Right cardiac atrium (tissue), 5 donors: ENCODE results near the gene DPP7. TPM values are rescaled to one million over a fixed set of nuclear protein-coding genes. Genes with fewer than 3 reads are reported as not detected.
"Not testable (repeated sequence)": the region's sequence is repeated elsewhere in the genome, so short reads cannot be mapped to it uniquely, and the experiment has no call there.

Source experiments
- ATAC-seq, 2 donors: fragments of 200-7000 bp; cut with Tn5 transposase; one replicate each; pipeline versions ENCODE4 v1.8.0 to v1.9.1; 2020; ENCODE audit warnings: moderate library complexity in 2 of 2, mild to moderate bottlenecking in 1 of 2
- DNase-seq, 3 donors: peaks; one replicate each; pipeline ENCODE4 v3.0.0-alpha.2; 2020
- H3K27ac ChIP-seq: one replicate; pipeline ENCODE4 v1.5.1; 2013; ENCODE audit warnings: mild to moderate bottlenecking, low read length, control low read depth, moderate library complexity
- H3K27me3 ChIP-seq: one replicate; pipeline ENCODE4 v1.6.1; 2013; ENCODE audit not compliant: control insufficient read depth, insufficient read depth
- H3K4me1 ChIP-seq: one replicate; pipeline ENCODE4 v1.6.1; 2013; ENCODE audit warnings: low read length; ENCODE audit not compliant: control insufficient read depth, insufficient read depth
- H3K4me3 ChIP-seq: one replicate; pipeline ENCODE4 v1.5.1; 2013; ENCODE audit warnings: low read length, control low read depth
- H3K9me3 ChIP-seq: one replicate; pipeline ENCODE4 v1.6.1; 2013; ENCODE audit warnings: low read length; ENCODE audit not compliant: control insufficient read depth
- WGBS: extraction: QIAGEN DNeasy Blood & Tissue Kit; methylation state at CpG from one replicate; pipeline ENCODE4 v1.1.7; 2013; 5-methylcytosine and 5-hydroxymethylcytosine counted together
- intact Hi-C, 4 donors: fragments of 100-400 bp; cut with DNase I; formaldehyde crosslinking; loops; one replicate each; pipeline versions ENCODE4 v1.11.0 to v1.14.0; 2022 to 2023
- polyA plus RNA-seq: library from polyadenylated mRNA; stranded (reverse); fragments of 200-250 nt; gene quantifications from one replicate; pipeline ENCODE4 v1.2.3, GENCODE V29; 2013
- total RNA-seq, 4 donors: library from RNA; stranded (reverse); fragmentation: NEBNext Ultra II Directional; extraction: Animal tissue kit (Norgen Biotek cat#: 25700); gene quantifications; one replicate each; pipeline ENCODE4 v1.2.1, GENCODE V29; 2021
- donor health status: healthy with polysubstance abuse.
- donor health status: DM: no; HTN: yes; CAD: no.
- donor health status: DM: no; HTN: no; CAD: no.
- donor health status: DM: no; HTN: yes; CAD: no; lungs with severe emphysema.
- donor health status: DM: yes; HTN: yes; CAD: no.

The DPP7 gene
- total and polyA plus RNA-seq, 5 donors: 211 to 288 (median 241) TPM

DNA sequence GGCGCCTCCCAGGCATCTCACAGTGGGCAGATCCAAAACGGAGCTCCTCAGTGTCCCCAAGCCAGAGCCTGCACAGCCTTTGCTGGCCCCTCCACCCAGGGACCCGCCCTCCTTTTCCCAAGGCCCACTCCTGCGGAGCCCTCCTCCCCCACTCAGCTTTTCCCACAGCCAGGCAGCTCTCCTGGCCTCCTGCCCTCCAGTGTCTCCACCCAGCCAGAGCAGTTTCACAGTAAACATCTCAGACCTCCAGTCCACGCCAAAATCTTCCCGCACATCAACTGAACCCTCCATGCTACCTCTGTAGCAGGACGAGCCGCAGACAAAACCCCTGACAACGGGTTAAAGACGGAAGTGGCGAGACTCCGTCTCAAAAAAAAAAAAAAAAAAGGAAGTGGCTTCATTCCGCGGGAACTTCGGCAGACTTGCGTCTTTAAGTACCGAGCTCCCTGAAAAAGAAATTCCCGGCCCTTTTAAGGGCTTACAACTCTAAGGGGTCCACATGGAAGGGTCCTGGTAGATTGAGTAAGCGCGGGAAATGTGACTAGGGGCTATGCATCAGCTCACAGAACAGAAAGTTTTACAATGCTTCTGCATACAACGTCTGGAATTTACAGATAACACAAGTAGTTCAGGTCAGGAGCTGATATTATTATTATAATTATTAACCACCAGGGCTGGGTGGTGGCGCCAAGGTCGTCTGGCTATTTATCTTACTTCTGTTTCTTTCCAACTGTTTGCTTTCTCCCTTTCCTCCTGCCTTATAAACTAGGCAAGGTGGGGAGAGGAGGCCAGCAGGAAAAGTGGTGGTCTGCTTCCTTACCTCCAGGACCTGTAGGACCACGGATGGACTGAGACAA is 13.0 kb upstream of the DPP7 start:
- DNase-seq (peak in 2 of 3 donors; percentile 66 to 78), ATAC-seq (peak; percentile 8 to 24)

DNA sequence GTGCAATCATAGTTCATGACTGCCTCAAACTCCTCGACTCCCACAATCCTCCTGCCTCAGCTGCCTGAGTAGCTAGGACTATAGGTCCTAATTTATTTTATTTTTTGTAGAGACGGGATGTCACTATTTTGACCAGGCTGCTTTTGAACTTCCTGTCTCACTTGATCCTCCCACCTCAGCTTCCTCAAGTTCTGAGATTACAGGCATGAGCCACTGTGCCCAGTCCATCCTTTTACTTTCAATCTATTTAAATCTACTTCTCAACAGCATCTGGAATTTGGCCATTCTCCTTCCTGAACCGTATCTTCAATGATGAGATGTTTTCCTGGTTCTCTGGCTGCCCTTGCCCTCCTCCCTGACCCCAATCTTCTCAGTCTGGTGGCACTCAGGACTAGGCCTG is 12.3 kb upstream of the DPP7 start:
- no peak overlapping the region for H3K4me3 ChIP-seq
- no peaks in the 10 kb centered on the region for H3K9me3 ChIP-seq
- peak overlapping the region; percentile 44 for H3K27ac ChIP-seq
- intact Hi-C loops: no loop called here
- H3K27me3 ChIP-seq: no peaks in the 10 kb centered on the region
- ATAC-seq: no peak
- H3K4me1 ChIP-seq: peaks cover 4% of the 10 kb centered on the region
- WGBS: 35% methylated on average over 3 of the region's 3 CpGs
- DNase-seq: peak in 1 of 3 donors; percentile 11

More for the DNA sequence above, 13.0 kb upstream of the DPP7 start:
- H3K4me3 ChIP-seq: peak overlapping the region; percentile 4
- H3K9me3 ChIP-seq: no peaks in the 10 kb centered on the region
- no peaks in the 10 kb centered on the region for H3K27me3 ChIP-seq
- intact Hi-C loops: no loop called here
- WGBS: 34% methylated on average over 24 of the region's 24 CpGs
- peaks cover 4% of the 10 kb centered on the region for H3K4me1 ChIP-seq
- peak overlapping the region; percentile 44 for H3K27ac ChIP-seq

DNA sequence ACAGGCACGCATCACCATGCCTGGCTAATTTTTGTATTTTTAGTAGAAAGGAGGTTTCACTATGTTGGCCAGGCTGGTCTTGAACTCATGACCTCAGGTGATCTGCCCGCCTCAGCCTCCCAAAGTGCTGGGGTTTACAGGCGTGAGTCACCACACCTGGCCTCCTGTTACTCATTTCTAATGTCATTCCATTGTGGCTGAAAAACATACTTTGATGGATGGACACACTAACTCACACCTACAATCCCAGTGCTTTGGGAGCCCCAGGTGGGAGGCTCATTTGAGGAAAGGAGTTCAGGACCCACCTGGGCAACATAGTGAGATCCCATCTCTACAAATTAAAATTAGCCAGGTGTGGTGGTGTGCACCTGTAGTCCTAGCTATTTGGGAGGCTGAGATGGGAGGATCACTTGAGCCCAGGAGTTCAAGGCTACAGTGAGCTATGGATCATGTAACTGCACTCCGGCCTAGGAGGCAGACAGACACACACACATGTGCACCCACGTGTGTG is 9.5 kb upstream of the DPP7 start:
- not testable (repeated sequence) for H3K9me3 ChIP-seq, H3K4me3 ChIP-seq, H3K27ac ChIP-seq, H3K27me3 ChIP-seq, ATAC-seq, H3K4me1 ChIP-seq
- peak in 1 of 3 donors; percentile 9 for DNase-seq
- intact Hi-C loops: loop anchor here (2.0 to 5.0 kb wide), 2 partner anchors 103 to 109 kb away; partner anchors contain the start of genes CYSRT1 (in 3 of the 4) and RNF224 (in 3 of the 4)
- WGBS: 93% methylated on average over 5 of the region's 5 CpGs

GRCh38 chr9:137123468-137123837 is 8.9 kb upstream of the DPP7 start:
- H3K27ac ChIP-seq: no peak overlapping the region
- intact Hi-C loops: loop anchor here (2.0 to 5.0 kb wide), 2 partner anchors 104 to 109 kb away; partner anchors contain the start of genes CYSRT1 (in 3 of the 4) and RNF224 (in 3 of the 4)
- no peak for ATAC-seq
- WGBS: 76% methylated on average over 5 of the region's 5 CpGs
- peak in 1 of 3 donors; percentile 2 for DNase-seq
- H3K9me3 ChIP-seq: no peaks in the 10 kb centered on the region
- H3K27me3 ChIP-seq: no peaks in the 10 kb centered on the region
- peaks cover 4% of the 10 kb centered on the region for H3K4me1 ChIP-seq
- no peak overlapping the region for H3K4me3 ChIP-seq

GRCh38 chr9:137122796-137123467 is 8.4 kb upstream of the DPP7 start:
- H3K4me1 ChIP-seq, H3K27me3 ChIP-seq, H3K4me3 ChIP-seq, H3K27ac ChIP-seq, ATAC-seq, H3K9me3 ChIP-seq: not testable (repeated sequence)
- peak in 1 of 3 donors; percentile 16 for DNase-seq
- intact Hi-C loops: loop anchor here (2.0 to 5.0 kb wide), 2 partner anchors 104 to 110 kb away; partner anchors contain the start of genes CYSRT1 (in 3 of the 4) and RNF224 (in 3 of the 4)
- 86% methylated on average over 16 of the region's 16 CpGs for WGBS

DNA sequence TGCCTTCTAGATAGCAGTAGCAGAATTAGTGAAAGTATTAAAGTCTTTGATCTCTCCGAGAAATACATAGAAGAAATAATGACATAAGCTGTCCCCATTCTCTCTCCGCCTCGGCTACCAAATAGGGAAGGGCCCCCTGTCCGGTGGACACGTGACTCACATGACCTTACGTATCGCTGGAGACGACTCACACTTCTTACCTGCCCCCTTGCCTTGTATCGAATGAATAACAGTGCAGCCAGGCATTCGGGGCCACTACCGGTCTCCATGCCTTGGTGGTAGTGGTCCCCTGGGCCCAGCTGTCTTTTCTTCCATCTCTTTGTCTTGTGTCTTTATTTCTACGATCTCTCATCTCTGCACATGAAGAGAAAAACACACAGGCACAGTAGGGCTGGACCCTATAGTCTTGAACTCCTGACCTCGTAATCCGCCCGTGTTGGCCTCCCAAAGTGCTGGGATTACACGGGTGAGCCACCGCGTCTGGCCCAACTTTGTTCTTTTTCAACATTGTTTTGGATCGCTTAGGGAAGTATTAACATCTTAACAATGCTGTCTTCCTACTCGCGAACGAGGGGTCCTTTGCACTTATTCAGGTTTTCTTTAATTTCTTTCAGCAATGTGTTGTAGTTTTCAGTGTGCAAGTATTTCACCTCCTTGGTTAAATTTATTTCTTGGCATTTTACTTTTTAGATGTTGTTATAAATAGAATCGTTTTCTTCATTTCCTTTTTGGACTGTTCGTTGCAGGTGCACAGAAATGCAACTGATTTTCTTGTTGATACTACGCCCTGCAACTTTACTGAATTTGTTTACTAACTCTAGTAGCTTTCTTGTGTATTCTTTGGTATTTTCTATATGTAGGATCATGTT is 7.6 kb upstream of the DPP7 start:
- not testable (repeated sequence) for ATAC-seq, H3K27me3 ChIP-seq, H3K4me3 ChIP-seq, H3K27ac ChIP-seq, H3K9me3 ChIP-seq, H3K4me1 ChIP-seq
- 74% methylated on average over 22 of the region's 25 CpGs for WGBS
- intact Hi-C loops: loop anchor here (2.0 to 5.0 kb wide), 2 partner anchors 105 to 111 kb away; partner anchors contain the start of genes CYSRT1 (in 3 of the 4) and RNF224 (in 3 of the 4)
- DNase-seq: peak in 2 of 3 donors; percentile 4 to 13

- H3K27ac ChIP-seq, intact Hi-C loops: not testable (repeated sequence)
- WGBS: 84% methylated on average over 12 of the region's 12 CpGs
Observed at GRCh38 chr9:137118092-137118603, 3.6 kb upstream of the DPP7 start.

DNA sequence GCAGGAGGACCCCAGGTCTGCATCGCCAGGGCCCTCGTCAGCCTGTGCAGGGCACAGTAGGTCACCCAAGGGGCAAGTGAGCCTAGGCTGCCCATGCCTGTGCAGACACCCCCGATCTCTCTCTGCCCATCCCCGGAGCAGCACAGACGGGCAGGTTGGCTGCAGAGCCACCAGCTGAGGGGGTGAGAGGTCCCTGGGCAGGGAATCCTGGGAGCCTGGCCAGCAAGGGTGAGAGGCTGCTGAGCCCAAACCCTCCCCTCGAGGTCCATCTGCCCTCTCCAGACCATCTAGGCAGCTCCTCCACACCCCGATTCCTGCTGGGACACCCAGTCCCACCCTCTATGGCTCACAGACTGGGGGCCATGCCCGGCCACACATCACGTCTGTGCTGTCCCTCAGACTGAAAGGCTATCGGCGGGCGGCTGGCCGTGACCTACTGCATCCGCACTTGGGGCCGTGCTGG is 2.8 kb upstream of the DPP7 start:
- intact Hi-C loops: no loop called here
- DNase-seq: peak in 2 of 3 donors; percentile 52 to 68

More at GRCh38 chr9:137118092-137118603, 3.6 kb upstream of the DPP7 start:
- H3K27me3 ChIP-seq, H3K9me3 ChIP-seq, ATAC-seq, H3K4me3 ChIP-seq, H3K4me1 ChIP-seq: not testable (repeated sequence)
- DNase-seq: peak in 2 of 3 donors; percentile 11 to 15

DNA sequence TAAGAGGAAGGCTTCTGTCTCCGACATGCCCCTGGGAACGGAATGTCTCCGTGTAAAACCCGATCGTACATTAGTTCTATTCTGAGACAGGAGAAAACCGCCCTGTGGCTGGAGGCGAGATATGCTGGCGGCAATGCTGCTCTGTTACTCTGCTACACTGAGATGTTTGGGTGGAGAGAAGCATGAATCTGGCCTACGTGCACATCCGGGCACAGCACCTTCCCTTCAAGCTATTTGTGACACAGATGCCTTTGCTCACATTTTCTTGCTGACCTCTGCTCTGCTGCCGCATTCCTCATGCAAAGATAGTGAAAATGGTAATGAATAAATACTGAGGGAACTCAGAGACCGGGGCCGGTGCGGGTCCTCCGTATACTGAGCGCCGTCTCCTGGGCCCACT is 2.2 kb upstream of the DPP7 start:
- H3K27me3 ChIP-seq: no peaks in the 10 kb centered on the region
- DNase-seq (peak in 2 of 3 donors; percentile 50 to 71), ATAC-seq (peak in 1 of 2 donors; percentile 1)
- H3K27ac ChIP-seq: peak overlapping the region; percentile 71
- H3K9me3 ChIP-seq: no peaks in the 10 kb centered on the region
- H3K4me3 ChIP-seq: no peak overlapping the region
- intact Hi-C loops: no loop called here
- no peaks in the 10 kb centered on the region for H3K4me1 ChIP-seq
- 32% methylated on average over 17 of the region's 17 CpGs for WGBS

More for the DNA sequence above, 2.8 kb upstream of the DPP7 start:
- Histone ChIP-seq H3K27ac (peak overlapping the region; percentile 71), H3K27me3 (no peaks in the 10 kb centered on the region), H3K4me3 (no peak overlapping the region), H3K9me3 (no peaks in the 10 kb centered on the region), H3K4me1 (no peaks in the 10 kb centered on the region)
- ATAC-seq: peak in 1 of 2 donors; percentile 6
- 66% methylated on average over 15 of the region's 15 CpGs for WGBS

GRCh38 chr9:137116027-137116507 is 1.5 kb upstream of the DPP7 start:
- WGBS: 48% methylated on average over 6 of the region's 6 CpGs
- no peaks in the 10 kb centered on the region for H3K27me3 ChIP-seq
- no peaks in the 10 kb centered on the region for H3K4me1 ChIP-seq
- intact Hi-C loops: no loop called here
- peak overlapping the region; percentile 79 for H3K27ac ChIP-seq
- H3K4me3 ChIP-seq: no peak overlapping the region
- DNase-seq (peak in 2 of 3 donors; percentile 62 to 65), ATAC-seq (peak; percentile 2 to 18)
- H3K9me3 ChIP-seq: no peaks in the 10 kb centered on the region
